ENCODE results near the gene KHDRBS1.
"Not testable (repeated sequence)": the region's sequence is repeated elsewhere in the genome, so short reads cannot be mapped to it uniquely, and the experiment has no call there.

KHDRBS1 gene

DNA sequence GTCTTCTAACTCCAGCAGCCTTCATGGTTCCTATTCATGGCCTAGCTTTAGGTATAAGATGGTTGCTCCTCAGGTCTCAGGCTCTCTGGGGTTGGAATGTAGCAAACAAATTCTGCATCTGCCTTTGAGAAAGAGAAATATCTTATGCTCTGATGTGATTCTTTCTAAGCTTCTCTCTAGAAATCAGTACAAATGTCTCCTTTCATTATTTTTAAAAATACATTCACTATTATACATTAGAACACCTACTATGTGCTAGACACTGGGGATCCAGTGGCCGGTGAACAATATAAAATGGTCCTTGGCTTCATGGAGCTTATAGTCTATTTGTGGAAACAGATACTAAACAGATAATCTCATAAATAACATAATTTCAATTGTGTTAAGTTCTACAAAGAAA lies 42.9 kb downstream of the KHDRBS1 start:
- peaks cover 30% of the 10 kb centered on the region for H3K36me3 ChIP-seq (ENCODE audit: control insufficient read depth, insufficient read depth, low read length)
- no peak for TF ChIP-seq CTCF (IDR thresholded peaks at IDR 0.05; ENCODE audit: insufficient read depth, low read length, poor library complexity, severe bottlenecking)
- DNase-seq (ENCODE audit: extremely low read depth, insufficient read length) = no peak
- H3K4me3 ChIP-seq (replicated peaks; ENCODE audit: low read depth, low read length) = no peak overlapping the region
- H3K27me3 ChIP-seq (replicated peaks; ENCODE audit: control insufficient read depth, insufficient read depth, low read length) = no peaks in the 10 kb centered on the region

DNA sequence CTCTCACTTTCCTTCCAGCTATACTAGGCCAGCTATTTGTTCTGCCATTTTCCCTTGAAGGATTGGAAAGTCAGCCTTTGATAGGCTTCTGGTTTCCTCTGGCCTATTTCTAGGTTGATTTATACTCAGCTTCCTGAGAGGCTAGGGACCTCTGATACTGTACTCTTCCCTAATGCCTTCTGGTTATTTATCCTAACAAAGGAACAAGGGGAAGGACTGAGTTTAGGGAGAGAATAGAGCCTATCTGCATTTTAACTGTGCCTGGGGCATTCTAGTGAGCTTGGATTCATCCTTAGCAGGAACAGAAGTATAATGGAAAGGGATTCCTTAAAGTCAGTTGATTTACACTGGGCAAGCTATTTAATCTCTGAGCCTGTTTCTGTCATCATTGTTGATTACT lies 47.2 kb downstream of the KHDRBS1 start:
- H3K27me3 ChIP-seq (replicated peaks; ENCODE audit: control insufficient read depth, insufficient read depth, low read length) = no peaks in the 10 kb centered on the region
- TF ChIP-seq CTCF (IDR thresholded peaks at IDR 0.05; ENCODE audit: insufficient read depth, low read length, poor library complexity, severe bottlenecking) = no peak
- DNase-seq (ENCODE audit: extremely low read depth, insufficient read length) = no peak
- peaks cover 20% of the 10 kb centered on the region for H3K36me3 ChIP-seq (ENCODE audit: control insufficient read depth, insufficient read depth, low read length)
- H3K4me3 ChIP-seq (replicated peaks; ENCODE audit: low read depth, low read length) = no peak overlapping the region

GRCh38 chr1:32062867-32063230 lies 49.2 kb downstream of the KHDRBS1 start:
- Histone ChIP-seq H3K36me3 (ENCODE audit: control insufficient read depth, insufficient read depth, low read length) (peaks cover 16% of the 10 kb centered on the region), H3K27me3 (replicated peaks; ENCODE audit: control insufficient read depth, insufficient read depth, low read length) (no peaks in the 10 kb centered on the region), H3K4me3 (replicated peaks; ENCODE audit: low read depth, low read length) (no peak overlapping the region)
- no peak for TF ChIP-seq CTCF (IDR thresholded peaks at IDR 0.05; ENCODE audit: insufficient read depth, low read length, poor library complexity, severe bottlenecking)
- DNase-seq (ENCODE audit: extremely low read depth, insufficient read length) = no peak

DNA sequence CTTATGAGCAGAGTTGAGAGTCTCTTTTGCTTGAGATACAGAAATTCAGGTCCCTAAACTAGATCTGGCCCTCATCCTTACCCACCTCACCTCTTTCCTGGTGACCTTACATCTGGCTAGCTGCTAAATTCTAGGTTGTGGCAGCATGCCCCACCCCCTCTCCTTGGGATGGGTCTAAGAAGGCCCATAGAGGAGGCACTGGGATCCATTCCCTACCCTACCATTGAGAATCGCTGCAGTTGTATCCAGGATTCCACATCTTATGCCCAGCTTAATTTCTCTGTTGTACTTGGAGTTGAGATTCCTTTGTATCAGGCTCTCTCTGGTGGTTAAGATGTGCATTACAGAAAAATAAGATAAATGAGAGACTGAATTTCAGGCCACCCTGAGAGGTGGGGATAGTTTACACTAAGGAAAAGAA lies 49.6 kb downstream of the KHDRBS1 start:
- DNase-seq (ENCODE audit: extremely low read depth, insufficient read length) = peak; percentile 24
- Histone ChIP-seq H3K36me3 (ENCODE audit: control insufficient read depth, insufficient read depth, low read length) (peaks cover 14% of the 10 kb centered on the region), H3K4me3 (replicated peaks; ENCODE audit: low read depth, low read length) (no peak overlapping the region), H3K27me3 (replicated peaks; ENCODE audit: control insufficient read depth, insufficient read depth, low read length) (no peaks in the 10 kb centered on the region)
- peak; percentile 45 for TF ChIP-seq CTCF (IDR thresholded peaks at IDR 0.05; ENCODE audit: insufficient read depth, low read length, poor library complexity, severe bottlenecking)

DNA sequence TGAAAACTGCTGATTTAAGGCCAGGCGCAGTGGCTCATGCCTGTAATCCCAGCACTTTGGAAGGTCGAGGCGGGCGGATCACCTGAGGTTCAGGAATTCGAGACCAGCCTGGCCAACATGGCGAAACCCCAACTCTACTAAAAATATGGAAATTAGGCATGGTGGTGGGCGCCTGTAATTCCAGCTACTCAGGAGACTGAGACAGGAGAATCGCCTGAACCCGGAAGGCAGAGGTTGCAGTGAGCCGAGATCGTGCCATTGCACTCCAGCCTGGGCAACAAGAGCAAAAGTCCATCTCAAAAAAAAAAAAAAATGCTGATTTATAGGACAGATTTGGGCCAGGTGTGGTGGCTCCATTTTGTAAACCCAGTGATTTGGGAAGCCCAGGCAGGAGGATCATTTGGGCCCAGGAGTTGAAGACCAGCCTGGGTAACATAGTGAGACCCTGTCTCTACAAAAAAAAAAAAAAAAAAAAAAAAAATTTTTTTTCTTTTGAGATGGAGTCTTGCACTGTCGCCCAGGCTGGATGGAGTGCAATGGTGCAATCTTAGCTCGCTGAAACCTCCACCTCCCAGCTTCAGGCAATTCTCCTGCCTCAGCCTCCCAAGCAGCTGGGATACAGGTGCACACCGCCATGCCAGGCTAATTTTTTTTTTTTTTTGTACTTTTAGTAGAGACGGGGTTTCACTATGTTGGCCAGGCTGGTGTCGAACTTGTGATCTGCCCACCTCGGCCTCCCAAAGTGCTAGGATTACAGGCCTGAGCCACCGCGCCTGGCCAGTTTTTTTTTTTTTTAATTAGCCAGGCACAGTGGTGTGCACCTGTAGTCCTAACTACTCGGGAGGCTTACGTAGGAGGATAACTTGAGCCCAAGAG lies 52.2 kb downstream of the KHDRBS1 start:
- not testable (repeated sequence) for H3K4me3 ChIP-seq (replicated peaks; ENCODE audit: low read depth, low read length); DNase-seq (ENCODE audit: extremely low read depth, insufficient read length); H3K27me3 ChIP-seq (replicated peaks; ENCODE audit: control insufficient read depth, insufficient read depth, low read length); H3K36me3 ChIP-seq (ENCODE audit: control insufficient read depth, insufficient read depth, low read length)

DNA sequence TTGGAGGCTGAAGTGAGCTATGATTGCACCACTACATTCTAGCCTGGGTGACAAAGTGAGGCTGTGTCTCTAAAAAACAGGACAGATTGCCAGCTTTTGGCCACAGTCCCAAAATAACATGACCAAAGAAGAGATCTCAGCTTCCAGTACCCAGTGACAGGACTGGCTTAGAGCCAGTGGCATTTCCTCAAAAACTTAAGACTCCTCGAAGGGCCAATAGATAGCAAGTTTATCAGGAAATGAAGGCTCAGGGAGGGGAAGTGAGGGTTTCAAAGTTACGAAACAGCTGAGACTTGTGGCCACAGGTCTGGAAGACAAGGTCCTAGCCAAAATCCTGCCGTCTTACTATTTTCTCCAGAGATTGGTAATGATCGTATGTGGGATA lies 52.8 kb downstream of the KHDRBS1 start:
- TF ChIP-seq CTCF (IDR thresholded peaks at IDR 0.05; ENCODE audit: insufficient read depth, low read length, poor library complexity, severe bottlenecking) = no peak
- Histone ChIP-seq H3K4me3 (replicated peaks; ENCODE audit: low read depth, low read length) (no peak overlapping the region), H3K27me3 (replicated peaks; ENCODE audit: control insufficient read depth, insufficient read depth, low read length) (no peaks in the 10 kb centered on the region), H3K36me3 (ENCODE audit: control insufficient read depth, insufficient read depth, low read length) (peaks cover 3% of the 10 kb centered on the region)
- DNase-seq (ENCODE audit: extremely low read depth, insufficient read length) = no peak

Measured in GM06990 (cell line).